Loucy (cell line): ENCODE measurements around the gene TCERG1.

Experiments used
- H2AFZ ChIP-seq: fragments of 200-600 bp; sonication (generic); 2 replicates; pipeline ENCODE4 v1.6.0; 2016; ENCODE audit warnings: antibody characterized with exemption, mild to moderate bottlenecking, low read length, moderate library complexity
- H3F3A ChIP-seq: fragments of 200-600 bp; 2 replicates; pipeline ENCODE4 v1.6.0; 2016; ENCODE audit warnings: antibody characterized with exemption, low read depth, mild to moderate bottlenecking
- H3K27me3 ChIP-seq: fragments of 200-600 bp; sonication (generic); 2 replicates; pipeline ENCODE4 v1.6.1; 2014; ENCODE audit warnings: low read length, mild to moderate bottlenecking; ENCODE audit not compliant: insufficient read depth, poor library complexity, severe bottlenecking
- H3K36me3 ChIP-seq: fragments of 200-600 bp; sonication (generic); 2 replicates; pipeline ENCODE4 v1.6.1; 2016; ENCODE audit warnings: low read length; ENCODE audit not compliant: insufficient read depth
- H3K4me1 ChIP-seq: fragments of 200-600 bp; sonication (generic); 2 replicates; pipeline ENCODE4 v1.5.1; 2014; ENCODE audit warnings: low read length, mild to moderate bottlenecking; ENCODE audit not compliant: insufficient read depth, poor library complexity, severe bottlenecking
- H3K4me2 ChIP-seq: fragments of 200-600 bp; sonication (generic); 2 replicates; pipeline ENCODE4 v1.6.0; 2014; ENCODE audit warnings: antibody characterized with exemption, low read length, low read depth, mild to moderate bottlenecking; ENCODE audit not compliant: poor library complexity, severe bottlenecking
- H3K4me3 ChIP-seq: fragments of 200-600 bp; sonication (generic); 2 replicates; pipeline ENCODE4 v1.5.1; 2014; ENCODE audit warnings: low read length, mild to moderate bottlenecking, mixed read lengths; ENCODE audit not compliant: poor library complexity, severe bottlenecking
- H3K79me2 ChIP-seq: fragments of 200-600 bp; sonication (generic); 2 replicates; pipeline ENCODE4 v1.6.1; 2014; ENCODE audit warnings: low read length; ENCODE audit not compliant: insufficient read depth
- H3K9ac ChIP-seq: fragments of 200-600 bp; sonication (generic); 2 replicates; pipeline ENCODE4 v1.6.0; 2014; ENCODE audit warnings: mild to moderate bottlenecking, low read depth, low read length, moderate library complexity; ENCODE audit not compliant: poor library complexity, severe bottlenecking
- H3K9me2 ChIP-seq: fragments of 200-600 bp; sonication (generic); replicated peaks from 2 replicates; pipeline ENCODE4 v1.6.1; 2016; ENCODE audit warnings: low read depth, low read length, mixed read lengths
- H3K9me3 ChIP-seq: fragments of 200-600 bp; sonication (generic); 2 replicates; pipeline ENCODE4 v1.6.1; 2014; ENCODE audit warnings: mild to moderate bottlenecking, antibody characterized with exemption, low read length, low read depth; ENCODE audit not compliant: insufficient read depth
- H4K20me1 ChIP-seq: fragments of 200-600 bp; sonication (generic); 2 replicates; pipeline ENCODE4 v1.6.0; 2014; ENCODE audit warnings: antibody characterized with exemption, low read length, mild to moderate bottlenecking; ENCODE audit not compliant: insufficient read depth, poor library complexity, severe bottlenecking
- CTCF ChIP-seq: fragments of 200-600 bp; sonication (generic); conservative IDR thresholded peaks from 2 replicates; pipeline ENCODE4 v1.5.1; 2014; ENCODE audit warnings: mild to moderate bottlenecking, antibody characterized with exemption, low read length
- EZH2phosphoT487 ChIP-seq: fragments of 200-600 bp; IDR thresholded peaks from 2 replicates; pipeline ENCODE4 v1.6.1; 2018; ENCODE audit warnings: antibody characterized with exemption, mild to moderate bottlenecking, moderate library complexity, borderline replicate concordance

TCERG1 gene

GRCh38 chr5:146539973-146540372 lies 92.8 kb downstream of the TCERG1 start:
- H3K4me1 ChIP-seq: no peaks in the 10 kb centered on the region
- H3K79me2 ChIP-seq: no peaks in the 10 kb centered on the region
- no peak overlapping the region for H3K4me2 ChIP-seq
- H3K9ac ChIP-seq: no peak overlapping the region
- H4K20me1 ChIP-seq: no peaks in the 10 kb centered on the region
- no peaks in the 10 kb centered on the region for H3K36me3 ChIP-seq
- H3K4me3 ChIP-seq: no peak overlapping the region
- H3K9me2 ChIP-seq: no peaks in the 10 kb centered on the region
- no peaks in the 10 kb centered on the region for H3F3A ChIP-seq
- H3K27me3 ChIP-seq: no peaks in the 10 kb centered on the region
- no peak for TF ChIP-seq EZH2phosphoT487
- H3K9me3 ChIP-seq: no peaks in the 10 kb centered on the region
- no peak overlapping the region for H2AFZ ChIP-seq

- H4K20me1 ChIP-seq: no peaks in the 10 kb centered on the region
- no peak overlapping the region for H2AFZ ChIP-seq
- H3K9ac ChIP-seq: no peak overlapping the region
- no peaks in the 10 kb centered on the region for H3K79me2 ChIP-seq
- H3K9me2 ChIP-seq: no peaks in the 10 kb centered on the region
- TF ChIP-seq CTCF: no peak
- no peak for TF ChIP-seq EZH2phosphoT487
- no peak overlapping the region for H3K4me2 ChIP-seq
- no peaks in the 10 kb centered on the region for H3K27me3 ChIP-seq
- H3K4me1 ChIP-seq: no peaks in the 10 kb centered on the region
- no peaks in the 10 kb centered on the region for H3K9me3 ChIP-seq
- no peaks in the 10 kb centered on the region for H3K36me3 ChIP-seq
- no peaks in the 10 kb centered on the region for H3F3A ChIP-seq
- no peak overlapping the region for H3K4me3 ChIP-seq
Measured at GRCh38 chr5:146540414-146540813, 93.3 kb downstream of the TCERG1 start.

GRCh38 chr5:146541958-146542849 lies 95.1 kb downstream of the TCERG1 start:
- no peak overlapping the region for H3K9ac ChIP-seq
- H3K4me2 ChIP-seq: no peak overlapping the region
- H2AFZ ChIP-seq: peak overlapping the region; percentile 39; the same call in 1 of the 2 replicates
- no peaks in the 10 kb centered on the region for H3K27me3 ChIP-seq
- H3K9me3 ChIP-seq: no peaks in the 10 kb centered on the region
- H3K4me3 ChIP-seq: no peak overlapping the region
- no peaks in the 10 kb centered on the region for H4K20me1 ChIP-seq
- TF ChIP-seq EZH2phosphoT487 (no peak), CTCF (peak; percentile 90)
- no peaks in the 10 kb centered on the region for H3F3A ChIP-seq
- no peaks in the 10 kb centered on the region for H3K4me1 ChIP-seq
- no peaks in the 10 kb centered on the region for H3K79me2 ChIP-seq
- no peaks in the 10 kb centered on the region for H3K9me2 ChIP-seq
- no peaks in the 10 kb centered on the region for H3K36me3 ChIP-seq
